NCI-H146 treated with DMSO at 0.1 percent for 48 hours (cell line): ENCODE results near the gene TBC1D5.
"Not testable (repeated sequence)": the region's sequence is repeated elsewhere in the genome, so short reads cannot be mapped to it uniquely, and the experiment has no call there.

Source experiments
- DNase-seq: peaks from one replicate; lab custom pipeline; 2025; ENCODE audit not compliant: unreplicated experiment; lab: John Stamatoyannopoulos, UW

TBC1D5 gene, protein sequence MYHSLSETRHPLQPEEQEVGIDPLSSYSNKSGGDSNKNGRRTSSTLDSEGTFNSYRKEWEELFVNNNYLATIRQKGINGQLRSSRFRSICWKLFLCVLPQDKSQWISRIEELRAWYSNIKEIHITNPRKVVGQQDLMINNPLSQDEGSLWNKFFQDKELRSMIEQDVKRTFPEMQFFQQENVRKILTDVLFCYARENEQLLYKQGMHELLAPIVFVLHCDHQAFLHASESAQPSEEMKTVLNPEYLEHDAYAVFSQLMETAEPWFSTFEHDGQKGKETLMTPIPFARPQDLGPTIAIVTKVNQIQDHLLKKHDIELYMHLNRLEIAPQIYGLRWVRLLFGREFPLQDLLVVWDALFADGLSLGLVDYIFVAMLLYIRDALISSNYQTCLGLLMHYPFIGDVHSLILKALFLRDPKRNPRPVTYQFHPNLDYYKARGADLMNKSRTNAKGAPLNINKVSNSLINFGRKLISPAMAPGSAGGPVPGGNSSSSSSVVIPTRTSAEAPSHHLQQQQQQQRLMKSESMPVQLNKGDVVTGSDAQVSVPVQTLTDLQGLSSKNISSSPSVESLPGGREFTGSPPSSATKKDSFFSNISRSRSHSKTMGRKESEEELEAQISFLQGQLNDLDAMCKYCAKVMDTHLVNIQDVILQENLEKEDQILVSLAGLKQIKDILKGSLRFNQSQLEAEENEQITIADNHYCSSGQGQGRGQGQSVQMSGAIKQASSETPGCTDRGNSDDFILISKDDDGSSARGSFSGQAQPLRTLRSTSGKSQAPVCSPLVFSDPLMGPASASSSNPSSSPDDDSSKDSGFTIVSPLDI

DNA sequence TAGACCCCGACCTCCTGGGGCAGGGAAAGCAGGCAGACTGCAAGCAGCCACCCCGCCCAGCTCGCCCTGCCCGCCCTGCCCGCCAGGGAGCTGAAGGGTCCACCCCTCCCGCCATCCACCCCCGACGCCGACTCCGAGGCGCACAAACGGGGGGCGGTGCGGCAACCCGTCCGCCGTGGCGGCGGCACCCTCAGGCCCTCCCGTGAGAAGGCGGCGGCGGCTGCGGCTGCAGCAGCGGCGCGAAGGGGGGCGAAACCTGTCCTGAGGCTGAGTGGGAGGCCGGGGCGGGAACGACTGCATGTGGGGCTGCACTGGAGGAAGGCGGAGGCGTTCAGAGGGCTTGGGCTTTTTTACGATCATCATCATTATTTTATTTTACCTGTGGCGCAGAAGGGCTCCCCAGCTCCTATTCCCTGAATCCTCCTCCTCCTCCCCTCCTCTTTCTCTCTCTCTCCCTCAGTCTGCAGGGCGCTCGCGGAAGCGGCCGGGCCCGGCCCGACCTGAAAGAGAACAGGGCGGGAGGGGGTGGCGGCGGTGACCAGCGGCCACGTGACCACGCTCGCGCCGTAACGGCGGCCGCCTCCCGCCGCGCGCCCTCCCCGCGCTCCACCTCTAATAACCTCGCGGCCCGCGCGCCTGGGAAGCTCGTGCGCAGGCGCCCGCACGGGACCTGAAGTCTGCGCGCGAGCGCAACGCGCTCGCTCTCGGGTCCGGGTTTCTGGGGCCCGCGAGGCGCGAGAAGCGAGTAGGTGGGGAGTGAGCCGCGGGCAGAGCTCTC is at the start of gene TBC1D5:
TSS of gene TBC1D5 (minus strand) at position 530 of the 778 bp plus-strand sequence. CDS start 234,061 bp downstream, outside the sequence.
- DNase-seq, result peak; percentile 86

DNA sequence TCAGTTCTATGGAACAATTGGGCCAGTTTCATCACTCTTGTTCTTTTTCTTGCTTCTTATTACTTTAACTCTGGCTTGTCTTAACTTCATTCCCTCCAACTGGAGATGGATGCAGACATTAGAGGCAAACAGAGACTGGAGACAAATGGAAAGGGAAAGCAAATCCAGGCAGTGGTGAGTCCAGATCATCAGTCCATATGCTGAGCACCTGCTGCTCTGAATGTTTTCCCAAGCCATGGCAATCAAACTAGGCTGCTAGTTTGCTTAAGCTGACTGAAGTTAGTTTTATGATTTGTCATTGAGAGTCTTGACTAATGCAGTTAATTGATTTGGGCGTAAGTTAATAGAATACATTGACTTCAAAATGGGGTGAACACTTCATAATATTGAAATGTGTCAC is 41.0 kb upstream of the TBC1D5 start:
- DNase-seq, result no peak

DNA sequence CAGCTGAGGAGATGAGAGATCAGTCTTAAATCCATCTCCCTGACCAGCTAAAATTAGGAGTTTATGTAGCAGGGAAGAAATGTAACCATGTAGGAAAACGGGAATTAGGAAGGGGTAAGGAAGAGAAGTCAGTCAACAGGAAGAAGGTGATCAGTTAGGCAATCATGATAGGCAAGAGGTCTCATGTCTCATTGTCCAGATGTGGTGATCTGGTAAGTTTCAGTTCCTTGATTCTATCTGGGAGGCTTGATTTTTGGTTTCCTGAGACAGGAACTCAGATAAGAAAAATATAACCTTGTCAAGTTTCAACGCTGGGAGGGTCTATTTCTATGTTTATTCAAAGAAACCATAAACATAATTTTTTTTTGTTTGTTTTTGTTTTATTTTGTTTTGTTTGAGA is 40.3 kb upstream of the TBC1D5 start:
- no peak for DNase-seq

DNA sequence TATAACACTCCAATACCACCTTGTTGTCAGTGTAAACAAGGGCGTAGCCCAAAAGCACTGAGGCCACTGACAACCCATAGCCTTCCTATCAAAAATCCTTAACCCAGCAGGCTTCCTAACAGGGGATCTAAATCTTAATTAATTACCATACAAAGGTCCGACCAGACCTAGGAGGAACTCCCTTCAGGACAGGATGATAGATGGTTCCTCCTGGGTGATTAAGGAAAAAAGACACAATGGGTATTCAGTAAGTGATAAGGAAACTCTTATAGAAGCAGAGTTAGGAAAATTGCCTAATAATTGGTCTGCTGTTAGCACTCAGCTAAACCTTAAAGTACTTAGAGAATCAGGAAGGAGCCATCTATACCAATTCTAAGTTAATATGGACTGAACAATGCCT is 37.9 kb upstream of the TBC1D5 start:
- DNase-seq, result not testable (repeated sequence)

DNA sequence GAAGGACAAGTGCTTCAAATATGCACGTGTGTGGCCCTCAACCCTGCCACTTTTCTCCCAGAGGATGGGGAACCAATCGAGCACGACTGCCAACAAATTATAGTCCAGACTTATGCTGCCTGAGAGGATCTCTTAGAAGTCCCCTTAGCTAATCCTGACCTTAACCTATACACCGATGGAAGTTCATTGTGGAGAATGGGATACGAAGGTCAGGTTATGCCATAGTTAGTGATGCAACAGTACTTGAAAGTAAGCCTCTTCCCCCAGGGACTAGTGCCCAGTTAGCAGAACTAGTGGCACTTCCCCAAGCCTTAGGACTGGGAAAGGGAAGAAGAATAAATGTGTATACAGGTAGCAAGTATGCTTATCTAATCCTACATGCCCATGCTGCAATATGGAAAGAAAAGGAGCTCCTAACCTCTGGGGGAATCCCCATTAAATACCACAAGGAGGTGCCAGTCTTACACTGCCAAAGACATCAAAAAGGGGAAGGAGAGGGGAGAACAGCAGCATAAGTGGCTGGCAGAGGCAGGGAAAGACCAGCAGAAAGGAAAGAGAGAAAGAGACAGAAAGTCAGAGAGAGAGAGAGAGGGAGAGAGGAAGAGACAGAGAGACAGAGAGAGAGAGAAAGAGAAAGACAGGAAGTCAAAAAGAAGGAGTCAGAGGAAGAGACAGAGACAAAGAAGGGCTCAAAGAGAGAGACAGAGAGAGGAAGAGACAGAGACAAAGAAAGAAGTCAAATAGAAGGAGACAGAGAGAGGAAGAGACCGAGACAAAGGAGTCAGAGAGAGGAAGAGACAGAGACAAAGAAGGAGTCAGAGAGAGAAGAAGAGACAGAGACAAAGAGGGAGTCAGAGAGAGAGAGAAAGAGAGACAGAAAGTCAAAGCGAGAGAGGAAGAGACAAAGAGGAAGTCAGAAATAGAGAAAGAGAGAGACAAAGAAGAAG is 37.1 kb upstream of the TBC1D5 start:
- DNase-seq, result not testable (repeated sequence)

DNA sequence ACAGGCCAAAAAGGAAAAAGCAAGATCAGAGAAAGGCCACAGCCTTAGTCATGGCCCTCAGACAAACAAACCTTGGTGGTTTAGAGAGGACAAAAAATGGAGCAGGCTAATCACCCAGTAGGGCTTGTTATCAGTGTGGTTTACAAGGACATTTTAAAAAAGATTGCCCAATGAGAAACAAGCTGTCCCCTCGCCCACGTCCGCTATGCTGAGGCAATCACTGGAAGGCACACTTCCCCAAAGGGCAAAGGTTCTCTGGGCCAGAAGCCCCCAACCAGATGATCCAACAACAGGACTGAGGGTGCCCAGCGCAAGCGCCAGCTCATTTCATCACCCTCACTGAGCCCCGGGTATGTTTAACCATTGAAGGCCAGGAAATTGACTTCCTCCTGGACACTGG is 34.9 kb upstream of the TBC1D5 start:
- not testable (repeated sequence) for DNase-seq

DNA sequence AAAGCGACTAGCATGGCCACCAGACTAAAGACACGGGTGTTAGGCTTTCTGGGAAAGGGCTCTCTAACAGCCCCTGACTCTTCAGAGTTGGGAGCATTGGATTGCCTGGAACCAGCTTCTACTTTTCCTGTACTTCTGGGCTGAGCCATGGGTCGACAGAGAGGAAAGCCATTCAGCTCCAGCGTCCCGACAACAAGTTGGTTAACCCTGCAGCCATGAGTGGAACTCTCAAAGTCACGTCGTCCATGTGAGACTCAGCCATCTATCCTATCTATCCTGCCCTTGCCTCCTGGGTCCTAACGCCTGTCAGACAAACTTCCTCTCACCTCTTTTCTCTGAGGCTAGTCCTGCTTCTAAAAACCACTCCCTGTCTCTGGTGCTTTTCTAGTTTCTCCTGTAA is 32.6 kb upstream of the TBC1D5 start:
- DNase-seq, result no peak

DNA sequence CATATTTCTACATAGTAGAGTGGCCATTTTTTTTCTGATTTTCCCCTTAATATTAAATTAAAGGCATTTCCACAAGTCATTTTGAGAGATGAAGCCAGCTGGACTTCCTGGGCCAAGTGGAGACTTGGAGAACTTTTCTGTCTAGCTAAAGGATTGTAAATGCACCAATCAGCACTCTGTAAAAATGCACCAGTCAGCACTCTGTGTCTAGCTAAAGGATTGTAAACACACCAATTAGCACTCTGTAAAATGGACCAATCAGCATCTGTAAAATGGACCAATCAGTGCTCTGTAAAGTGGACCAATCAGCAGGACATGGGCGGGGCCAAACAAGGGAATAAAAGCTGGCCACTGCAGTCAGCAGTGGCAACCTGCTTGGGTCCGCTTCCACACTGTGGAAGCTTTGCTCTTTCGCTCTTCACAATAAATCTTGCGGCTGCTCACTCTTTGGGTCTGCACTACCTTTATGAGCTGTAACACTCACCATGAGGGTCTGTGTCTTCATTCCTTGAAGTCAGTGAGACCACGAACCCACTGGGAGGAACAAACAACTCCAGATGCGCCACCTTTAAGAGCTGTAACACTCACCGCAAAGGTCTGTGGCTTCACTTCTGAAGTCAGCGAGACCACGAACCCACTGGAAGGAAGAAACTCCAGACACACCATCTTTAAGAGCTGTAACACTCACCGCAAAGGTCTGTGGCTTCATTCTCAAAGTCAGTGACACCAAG is 31.9 kb upstream of the TBC1D5 start:
- not testable (repeated sequence) for DNase-seq

DNA sequence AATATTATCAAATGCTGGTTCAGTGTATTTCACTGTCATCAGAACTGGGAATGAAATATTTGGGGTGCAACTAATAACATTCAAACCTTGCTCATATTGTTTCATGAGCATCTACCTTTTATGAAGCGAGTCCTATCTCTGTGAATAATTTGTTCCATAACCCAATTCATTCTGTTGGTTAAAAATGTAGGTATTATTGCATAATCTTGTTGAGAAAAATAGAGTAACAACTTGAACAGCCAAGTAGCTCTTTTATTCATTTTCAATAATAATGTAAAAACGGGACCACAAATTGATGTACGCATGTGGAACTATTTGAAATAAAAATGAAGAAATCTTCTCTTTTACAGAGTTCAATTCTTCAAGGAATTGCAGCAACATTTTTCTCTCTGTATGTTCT is 30.1 kb upstream of the TBC1D5 start:
- DNase-seq, result no peak

DNA sequence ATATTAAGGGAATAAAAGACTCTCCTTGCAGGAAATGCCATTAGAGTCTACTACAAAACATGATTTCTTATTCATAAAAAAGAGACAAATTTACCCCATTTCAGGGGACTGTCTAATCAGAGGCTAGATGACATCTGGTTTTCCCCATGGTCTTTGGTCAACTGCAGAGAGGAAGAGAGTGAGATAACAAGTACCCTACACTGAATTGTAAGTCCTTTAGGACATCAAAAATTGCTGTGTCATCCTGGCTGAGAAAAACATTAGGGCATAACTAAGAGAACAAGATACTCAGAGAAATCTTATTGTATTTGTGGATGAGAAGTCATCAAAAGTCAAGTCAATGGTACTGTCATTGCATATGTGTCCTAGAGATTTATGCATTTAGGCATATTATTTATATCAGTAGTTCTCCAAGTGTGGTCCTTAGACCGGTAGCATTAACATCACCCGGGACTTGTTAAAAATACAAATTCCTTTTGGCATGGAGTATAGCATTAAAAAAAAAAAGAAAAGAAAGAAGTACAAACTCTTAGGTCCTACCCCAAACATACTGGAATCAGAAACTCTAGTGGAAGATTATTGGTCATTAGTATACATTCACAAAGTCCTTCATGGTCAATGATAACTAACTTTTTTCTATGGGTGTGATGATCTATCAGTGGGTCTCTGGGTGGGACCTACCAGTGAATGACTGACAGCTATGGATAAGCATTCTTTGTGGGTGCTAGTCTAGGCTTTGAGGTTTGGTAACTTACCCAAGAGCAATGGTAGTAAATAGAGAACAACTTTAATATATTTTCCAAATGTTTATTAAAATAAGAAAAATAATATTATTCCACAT is 29.0 kb upstream of the TBC1D5 start:
- DNase-seq, result no peak

DNA sequence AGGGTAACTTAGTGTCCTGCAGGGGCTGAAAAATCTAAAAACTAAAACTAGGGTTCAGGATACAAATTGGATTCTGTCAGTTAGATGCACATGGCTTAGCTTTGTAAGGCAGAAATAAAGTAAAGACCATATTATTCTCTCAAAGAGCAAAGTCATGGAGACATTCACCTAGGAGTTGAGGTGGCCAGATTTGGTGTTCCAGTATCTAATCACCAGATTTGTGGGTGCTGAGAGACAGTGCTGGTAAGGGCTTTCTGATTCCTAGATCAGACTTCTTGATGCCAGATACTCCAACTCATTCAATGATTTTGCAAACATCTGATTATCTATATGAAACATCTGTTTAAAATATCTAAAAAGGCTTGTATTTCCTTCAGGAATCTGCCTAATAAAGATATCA is 28.3 kb upstream of the TBC1D5 start:
- no peak for DNase-seq

DNA sequence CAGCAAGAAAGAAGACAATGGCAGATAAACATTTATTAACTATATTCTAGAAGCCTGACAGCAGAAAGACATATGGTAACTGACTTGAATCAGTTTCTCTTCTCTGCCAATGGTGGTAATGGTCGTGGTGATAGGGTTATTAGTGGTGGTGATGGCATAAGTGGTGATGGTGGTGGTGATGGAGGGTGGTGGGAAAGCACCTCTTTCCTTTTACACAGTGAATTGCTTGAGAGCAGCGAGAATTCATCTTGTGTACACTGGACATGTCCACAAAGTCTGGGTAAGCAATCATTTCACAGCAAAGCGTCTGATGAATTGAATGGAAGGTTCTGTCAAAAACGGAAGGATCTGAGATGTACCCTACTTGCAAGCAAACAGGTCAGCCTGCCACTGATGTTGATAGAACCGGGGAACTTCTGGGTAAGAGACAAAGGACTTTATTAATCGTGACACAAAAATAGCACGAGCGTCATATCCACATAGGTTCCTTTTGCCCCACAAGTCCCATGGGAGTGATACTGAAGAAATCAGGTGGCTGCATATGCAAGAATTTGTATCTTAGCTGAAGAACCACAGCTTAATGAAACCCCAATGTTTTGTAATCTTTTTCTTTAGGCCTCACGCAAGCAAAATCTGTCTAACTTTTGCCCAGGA is 23.5 kb upstream of the TBC1D5 start:
- no peak for DNase-seq

DNA sequence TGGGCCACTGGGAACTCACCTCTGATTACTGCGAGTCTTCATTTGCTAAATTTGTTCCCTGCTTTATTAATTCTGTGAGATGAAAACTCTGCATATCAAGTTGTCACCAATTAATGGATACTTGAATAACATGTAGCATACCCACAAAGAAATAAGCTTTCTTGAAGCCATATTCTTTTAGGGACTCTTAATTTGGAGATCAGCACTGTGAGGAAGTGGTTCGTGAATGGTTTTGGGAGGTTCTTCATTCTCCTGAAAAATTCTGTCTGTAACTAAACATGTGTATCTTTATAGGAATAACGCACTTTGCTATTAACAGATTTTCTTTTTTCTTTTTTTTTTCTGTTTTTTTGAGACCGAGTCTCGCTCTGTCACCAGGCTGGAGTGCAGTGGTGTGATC is 19.1 kb upstream of the TBC1D5 start:
- DNase-seq, result no peak

DNA sequence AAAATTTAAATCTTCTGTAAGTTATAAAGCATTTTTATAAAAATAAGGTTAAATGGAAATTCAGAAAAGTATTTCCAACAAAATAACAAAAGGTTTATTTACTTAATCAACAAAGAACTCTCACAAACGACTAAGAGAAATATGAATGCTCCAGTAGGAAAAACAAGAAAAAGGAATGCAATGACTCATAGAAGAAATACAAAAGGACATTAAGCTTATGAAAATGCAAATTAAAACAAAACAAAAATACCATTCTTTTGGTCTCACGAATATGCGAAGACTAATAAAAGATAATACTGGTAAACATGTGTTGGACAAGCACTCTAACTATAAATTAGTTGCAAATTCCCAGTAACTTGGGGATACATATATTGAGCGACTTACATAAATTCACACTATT is 17.5 kb upstream of the TBC1D5 start:
- DNase-seq, result no peak

DNA sequence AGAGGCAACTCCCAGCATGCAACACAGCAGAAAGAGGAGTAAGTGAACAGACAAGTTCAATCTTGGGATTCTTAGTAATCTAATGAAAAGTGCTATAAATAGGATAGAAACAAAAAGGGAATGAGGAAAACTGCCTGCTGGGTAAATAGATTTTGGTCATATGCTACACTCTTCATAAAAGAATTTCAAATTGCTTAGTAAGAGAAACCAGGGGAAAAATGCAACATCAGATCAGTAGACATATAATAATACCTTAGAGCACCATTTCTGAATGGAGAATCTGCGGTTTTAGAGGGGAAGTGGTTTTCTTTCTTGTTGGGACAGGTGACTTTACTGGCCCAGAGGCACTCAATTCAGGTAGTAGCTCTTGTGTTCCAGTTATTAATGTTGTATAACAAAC is 13.4 kb upstream of the TBC1D5 start:
- no peak for DNase-seq

DNA sequence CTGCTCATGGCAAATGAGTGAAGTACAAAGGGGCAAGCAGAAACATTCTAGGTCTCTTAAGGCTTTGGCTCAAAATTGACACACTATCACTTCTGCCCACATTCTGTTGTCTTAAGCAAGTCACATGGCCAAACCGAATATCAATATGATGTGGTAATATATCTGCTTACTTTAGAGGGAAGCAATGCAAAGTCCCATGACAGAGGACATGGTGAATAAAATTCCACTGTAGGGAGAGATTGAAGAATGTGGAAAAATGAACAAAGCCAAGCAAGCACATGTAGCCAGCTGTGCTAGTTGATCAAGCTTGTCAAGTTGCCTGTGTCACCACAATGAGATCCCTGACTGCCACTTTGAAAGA is 11.2 kb upstream of the TBC1D5 start:
- no peak for DNase-seq

DNA sequence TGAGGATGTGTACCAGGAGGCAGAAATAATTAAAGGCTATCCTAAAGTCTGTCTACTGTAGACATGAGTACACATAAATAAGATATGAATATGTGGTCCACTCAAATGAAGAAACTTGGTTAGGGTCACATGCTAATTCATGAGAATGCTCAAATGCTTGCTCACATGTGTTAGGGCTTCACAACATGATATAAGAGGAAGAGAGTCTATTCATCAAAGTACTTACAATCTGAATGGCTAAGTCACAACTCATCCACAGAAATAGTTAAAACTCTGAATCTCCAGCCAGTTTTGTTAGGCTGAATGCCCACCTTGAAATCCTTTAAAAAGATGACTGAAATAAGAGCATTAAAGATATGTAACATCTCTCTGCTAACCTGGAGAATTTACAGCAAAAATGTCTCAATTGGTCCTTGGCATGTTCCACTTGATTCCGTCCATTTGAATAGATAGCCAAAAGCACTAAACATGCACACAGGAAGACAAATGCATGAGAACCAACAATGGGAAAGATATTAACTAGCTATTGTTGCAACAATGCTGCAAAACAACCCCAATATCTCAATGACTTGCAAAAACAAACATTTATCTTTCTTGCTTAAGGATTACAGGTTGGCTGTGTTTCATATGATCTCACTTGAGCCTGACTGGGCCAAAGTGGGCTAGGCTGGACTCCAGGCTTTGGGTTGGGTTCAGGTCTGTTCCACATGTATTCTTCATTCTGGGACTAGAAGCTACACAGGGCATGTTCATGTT is 10.6 kb upstream of the TBC1D5 start:
- DNase-seq, result no peak

DNA sequence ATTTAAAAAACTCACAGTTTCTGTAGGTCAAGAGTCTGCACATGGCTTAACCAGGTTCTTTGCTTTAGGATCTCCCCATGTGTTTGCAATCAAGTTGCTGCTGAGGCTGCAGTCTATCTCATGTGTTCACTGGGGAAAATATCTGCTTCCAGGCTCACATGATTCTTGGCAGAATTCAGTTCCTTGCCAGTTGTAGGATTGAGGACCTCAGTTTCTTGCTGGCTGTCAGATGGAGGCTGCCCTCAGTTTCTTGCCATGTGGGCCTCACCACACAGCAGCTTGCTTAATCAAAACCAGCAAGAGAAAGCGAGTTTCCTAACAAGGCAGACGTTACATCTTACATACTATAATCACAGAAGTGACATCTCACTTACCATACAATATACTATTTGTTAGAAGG is 10.0 kb upstream of the TBC1D5 start:
- no peak for DNase-seq
